Activated T-cell treated with anti-CD3 and anti-CD28 coated beads for 24 hours (primary cell): ENCODE results near the gene AKR1B1.
"Not testable (repeated sequence)": the region's sequence is repeated elsewhere in the genome, so short reads cannot be mapped to it uniquely, and the experiment has no call there.

ENCODE experiments used
- DNase-seq: peaks from one replicate; pipeline ENCODE4 v3.0.0-alpha.2; 2020; ENCODE audit warnings: low read depth

The AKR1B1 gene

DNA sequence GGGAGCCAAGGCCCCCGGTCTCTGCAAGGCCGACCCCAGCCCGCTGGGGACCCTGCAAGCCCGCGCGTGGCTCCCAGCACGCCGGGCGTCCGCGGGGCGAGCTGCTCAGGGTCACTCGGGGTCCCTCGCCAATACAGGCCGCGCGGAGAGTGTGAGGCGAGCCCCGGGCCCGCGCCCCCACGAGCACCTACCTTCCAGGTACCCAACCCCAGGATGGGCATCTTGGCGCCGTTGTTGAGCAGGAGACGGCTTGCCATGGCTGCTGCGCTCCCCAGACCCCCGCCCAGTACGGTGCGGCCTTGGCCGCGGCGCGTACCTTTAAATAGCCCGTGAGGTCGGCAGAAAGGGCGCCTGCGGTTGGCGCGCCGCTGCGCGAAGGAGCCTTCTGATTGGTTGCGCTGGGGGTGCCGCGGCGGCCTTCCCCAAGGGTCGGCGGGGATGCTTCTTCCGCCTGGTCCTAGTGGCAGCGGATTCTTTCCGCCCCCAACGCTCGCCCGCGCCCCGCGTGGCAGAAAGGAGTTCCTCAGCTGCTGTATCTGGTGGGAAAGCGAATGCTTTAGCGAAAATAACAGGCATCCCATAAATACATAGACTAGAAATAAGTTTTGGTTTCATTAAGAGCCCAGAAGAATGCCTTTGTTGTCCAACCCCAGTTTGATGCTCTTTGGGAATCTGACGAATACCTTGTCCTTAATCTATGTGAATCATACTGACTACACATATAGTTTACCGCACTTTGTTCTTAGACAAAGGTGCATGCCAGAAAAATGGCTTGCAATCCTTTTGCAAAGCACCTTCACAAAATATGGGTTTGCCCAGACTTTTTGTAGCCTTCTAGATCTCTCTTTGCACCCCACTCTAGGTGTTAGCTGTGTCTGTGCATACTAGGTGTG, at the start of gene AKR1B1:
Gene AKR1B1, minus strand, starts transcription at position 295 of the 893 bp plus-strand sequence. Its CDS starts 38 bp downstream, at position 257.
- peak; percentile 85 for DNase-seq

DNA sequence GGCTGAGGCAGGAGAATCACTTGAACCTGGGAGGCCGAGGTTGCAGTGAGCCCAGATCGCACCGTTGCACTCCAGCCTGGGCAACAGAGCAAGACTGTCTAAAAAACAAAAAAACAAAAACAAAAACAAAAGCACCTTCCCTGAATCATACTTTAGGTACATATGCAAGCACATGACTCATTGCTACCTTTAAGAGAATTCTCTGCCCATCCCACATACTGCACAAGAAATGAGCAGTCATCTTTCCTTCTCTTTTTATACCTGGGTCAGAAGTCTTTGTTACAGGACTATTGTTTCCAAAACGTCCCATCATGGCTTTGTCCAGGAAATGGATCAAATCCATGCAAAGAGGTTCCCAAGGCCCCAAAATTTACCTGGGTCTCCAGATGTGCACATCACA, 47.0 kb upstream of the AKR1B1 start:
- no peak for DNase-seq

DNA sequence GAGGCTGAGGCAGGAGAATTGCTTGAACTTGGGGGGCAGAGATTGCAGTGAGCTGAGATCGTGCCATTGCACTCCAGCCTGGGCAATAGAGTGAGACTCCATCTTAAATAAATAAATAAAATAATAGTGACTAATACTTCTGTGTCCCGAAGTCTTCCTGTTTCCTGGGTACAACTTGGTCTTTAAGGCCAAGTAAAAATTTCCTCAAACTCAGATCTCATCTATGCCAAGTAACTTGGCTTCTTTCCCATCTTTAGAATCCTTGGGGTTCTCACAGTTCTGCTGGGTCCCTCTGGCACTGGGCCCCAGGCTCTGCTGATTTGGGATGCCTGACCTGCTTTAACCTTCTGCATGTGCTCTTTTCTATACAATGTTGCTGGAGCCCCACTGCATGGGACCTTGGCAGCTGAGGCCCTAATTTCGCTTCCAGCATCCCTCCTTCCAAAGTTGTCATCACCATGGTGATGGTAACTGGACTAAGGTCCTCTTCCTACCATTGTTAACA, 45.8 kb upstream of the AKR1B1 start:
- DNase-seq = no peak

DNA sequence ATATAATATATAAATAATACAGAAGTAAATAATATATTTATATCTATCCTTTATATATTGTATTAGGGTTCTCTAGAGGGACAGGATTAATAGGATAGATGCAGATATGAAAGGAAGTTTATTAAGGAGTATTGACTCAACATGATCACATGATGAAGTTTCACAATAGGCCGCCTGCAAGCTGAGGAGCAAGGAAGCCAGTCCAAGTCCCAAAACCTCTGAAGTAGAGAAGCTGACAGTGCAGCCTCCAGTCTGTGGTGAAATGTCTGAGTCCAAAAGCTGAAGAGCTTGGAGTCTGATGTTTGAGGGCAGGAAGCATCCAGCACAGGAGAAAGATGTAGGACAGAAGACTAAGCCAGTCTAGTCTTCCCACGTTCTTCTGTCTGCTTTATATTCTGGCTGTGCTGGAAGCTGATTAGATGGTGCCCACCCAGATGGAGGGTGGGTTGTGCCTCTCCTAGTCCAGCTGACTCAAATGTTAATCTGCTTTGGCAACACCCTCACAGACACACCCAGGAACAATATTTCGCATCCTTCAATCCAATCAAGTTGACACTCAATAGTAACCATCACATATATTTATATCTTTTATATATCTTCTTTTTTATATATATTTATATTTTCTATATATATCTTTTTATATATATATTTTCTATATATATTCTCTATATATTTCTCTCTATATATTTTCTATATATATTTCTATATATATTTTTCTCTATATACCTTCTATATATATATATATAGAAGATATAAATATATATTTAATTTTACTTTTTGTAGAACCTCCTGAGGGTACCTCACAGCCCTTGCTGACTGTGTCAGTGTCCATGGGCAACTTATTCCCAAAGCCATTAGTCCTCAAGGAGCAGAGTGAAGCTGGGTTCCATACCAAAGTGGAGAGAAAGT, 43.8 kb upstream of the AKR1B1 start:
- no peak for DNase-seq

DNA sequence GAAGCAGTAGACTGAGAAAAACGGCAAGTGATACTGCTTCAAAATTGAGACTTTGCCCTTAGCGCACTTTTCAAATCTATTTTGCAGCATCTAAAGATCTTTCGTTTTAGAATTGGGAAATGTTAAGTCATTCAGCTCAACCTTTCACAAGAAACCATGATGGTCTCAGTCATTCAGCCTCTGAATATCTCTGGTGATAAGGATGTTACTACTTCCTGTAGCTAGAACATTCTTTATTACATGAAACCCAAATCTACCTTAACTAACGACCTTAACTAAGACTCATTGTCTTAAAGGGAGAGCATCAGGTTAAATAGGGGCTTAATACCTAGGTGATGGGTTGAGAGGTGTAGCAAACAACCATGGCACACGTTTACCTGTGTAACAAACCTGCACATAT, 42.1 kb upstream of the AKR1B1 start:
- DNase-seq = no peak

DNA sequence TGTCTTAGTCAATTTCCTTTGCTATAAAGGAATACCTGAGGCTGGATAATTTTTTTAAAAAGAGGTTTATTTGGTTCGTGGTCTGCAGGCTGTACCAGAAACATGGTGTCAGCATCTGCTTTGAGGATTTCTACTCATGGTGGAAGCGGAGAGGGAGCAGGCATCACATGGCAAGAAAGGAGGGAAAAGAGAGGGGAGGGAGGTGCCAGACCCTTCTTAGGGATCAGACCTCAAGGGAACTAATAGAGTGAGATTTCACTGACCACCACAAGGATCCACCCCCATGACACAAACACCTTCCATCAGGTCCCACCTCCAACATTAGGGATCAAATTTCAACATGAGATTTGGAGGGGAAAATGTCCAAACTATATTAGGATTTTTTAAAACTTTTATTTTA, 41.5 kb upstream of the AKR1B1 start:
- no peak for DNase-seq

DNA sequence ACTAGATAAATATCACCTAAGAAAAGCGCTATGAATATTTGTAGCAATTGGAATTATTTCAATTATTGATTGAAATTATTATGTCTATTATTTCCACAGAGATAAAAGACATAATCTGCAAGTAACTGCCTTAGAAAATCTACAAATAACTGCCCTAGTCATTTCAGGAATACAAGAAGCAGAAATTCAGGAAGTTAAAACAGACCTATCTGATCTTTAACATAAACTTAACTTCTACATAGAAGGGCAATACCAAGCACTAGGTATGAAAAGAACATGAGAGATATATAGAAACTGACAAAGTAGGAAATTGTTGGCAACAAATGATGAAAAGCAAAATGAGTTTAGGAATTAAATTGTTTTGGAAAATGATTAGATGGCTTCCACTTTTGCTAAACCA, 36.6 kb upstream of the AKR1B1 start:
- no peak for DNase-seq

DNA sequence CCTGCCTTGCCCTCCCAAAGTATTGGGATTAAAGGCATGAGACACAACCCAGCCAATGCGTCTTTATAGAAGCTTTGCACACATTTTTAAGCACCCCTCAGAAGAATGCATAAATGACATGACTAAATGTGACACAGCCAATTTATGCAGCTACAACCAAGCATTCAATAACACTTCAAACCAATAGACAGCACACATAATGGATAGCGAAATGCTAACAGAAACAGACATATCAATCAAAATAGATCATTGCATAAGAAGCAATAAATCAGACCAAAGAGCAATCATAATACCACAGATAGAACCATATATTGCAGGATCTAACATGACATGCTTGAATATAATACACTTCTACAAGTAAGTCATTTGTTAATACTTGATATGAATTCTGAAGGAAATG, 34.2 kb upstream of the AKR1B1 start:
- DNase-seq = no peak

DNA sequence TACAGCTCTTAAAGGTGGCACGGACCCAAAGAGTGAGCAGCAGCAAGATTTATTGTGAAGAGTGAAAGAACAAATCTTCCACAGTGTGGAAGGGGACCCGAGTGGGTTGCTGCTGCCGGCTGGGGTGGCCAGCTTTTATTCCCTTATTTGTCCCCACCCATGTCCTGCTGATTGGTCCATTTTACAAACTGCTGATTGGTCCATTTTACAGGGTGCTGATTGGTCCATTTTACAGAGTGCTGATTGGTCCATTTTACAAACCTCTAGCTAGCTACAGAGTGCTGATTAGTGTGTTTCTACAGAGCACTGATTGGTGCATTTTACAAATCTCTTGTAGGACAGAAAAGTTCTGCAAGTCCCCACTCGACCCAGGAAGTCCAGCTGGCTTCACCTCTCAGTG, 28.8 kb upstream of the AKR1B1 start:
- DNase-seq = not testable (repeated sequence)

DNA sequence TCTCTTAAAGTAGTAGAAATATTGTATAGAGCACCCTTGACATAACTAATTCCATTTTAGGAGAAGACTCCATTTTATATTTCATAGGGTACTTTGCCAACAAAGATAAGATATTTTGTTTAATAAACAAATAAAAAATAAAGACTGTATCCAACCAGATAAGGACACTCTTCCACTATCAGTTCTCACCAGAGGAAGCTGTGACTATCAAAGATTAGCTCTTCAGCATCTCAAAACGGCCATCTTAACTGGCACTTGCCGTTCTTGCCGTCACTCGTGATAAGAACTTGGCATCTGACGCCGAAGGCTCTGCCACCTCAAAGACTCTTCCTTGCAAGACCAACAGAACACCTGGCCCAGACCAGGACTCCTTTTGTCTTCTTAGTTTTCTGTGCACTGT, 26.3 kb upstream of the AKR1B1 start:
- no peak for DNase-seq

DNA sequence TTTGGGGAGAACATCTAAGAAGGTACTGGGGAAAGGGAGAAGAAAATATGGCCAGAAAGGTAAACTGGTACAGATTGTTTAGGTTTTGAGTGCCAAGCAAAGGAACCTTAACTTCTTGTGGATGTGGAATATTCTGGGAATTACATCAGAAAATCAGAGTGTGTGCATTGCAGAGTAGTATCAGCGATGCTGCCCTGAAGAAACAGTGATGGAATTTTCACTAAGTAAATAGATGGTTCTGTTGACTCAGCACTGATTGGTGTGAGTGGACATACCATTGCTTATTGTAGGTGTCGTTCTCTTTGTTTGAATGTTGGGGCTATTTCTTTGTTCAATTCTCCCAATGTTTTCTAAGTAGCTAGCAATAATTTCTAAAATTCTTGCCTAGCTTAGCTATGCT, 24.4 kb upstream of the AKR1B1 start:
- no peak for DNase-seq

DNA sequence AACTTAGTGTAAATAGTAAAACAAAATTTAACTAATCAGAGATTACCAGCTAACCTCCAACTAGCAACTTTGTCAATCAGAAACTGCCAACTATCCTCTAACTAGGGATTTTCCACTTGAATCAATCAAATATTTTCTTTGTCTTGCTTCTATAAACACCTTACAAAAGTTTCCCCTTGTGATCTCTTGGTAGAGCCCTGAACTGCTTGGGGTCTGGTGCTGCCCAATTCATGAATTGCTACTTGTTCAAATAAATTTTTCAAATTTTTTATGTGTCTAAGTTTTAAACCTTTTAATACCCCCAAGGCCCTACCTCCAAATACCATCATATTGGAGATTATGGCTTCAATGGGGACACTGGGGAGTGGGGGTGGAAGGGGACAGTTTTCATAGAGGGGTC, 24.0 kb upstream of the AKR1B1 start:
- DNase-seq = no peak

DNA sequence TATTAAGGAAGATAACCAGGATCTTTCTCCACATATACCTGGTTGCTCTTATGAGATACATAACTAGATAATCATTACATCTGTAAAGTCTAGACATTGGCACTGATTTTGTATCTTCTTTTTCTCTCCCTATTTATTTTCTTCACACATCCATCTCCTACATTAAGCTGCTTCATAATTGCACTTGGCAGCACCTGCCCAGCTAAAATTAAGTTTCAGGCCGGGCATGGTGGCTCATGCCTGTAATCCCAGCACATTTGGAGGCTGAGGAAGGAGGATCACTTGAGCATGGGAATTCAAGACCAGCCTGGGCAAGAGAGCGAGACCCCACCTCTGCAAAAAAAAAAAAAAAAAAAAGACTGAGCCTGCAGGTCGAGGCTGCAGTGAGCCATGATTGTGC, 22.3 kb upstream of the AKR1B1 start:
- no peak for DNase-seq

DNA sequence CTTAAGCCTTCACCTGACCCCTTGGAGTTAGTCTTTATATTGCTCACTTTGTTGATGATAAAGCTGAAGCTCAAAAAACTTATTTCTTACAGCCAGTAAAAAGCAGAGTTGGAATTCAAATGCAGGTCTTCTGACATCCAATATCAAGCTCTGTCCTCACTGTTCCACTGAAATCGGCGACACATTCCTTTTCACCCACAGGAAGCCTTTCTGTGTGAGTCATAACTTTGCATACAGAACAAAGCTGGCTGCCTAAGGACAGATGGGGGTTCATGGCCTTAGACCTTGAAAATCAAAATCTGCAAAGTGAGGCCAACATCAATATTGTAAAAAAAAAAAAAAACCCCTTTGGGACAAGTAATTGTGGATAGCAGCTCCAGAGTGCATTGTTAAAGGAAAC, 21.8 kb upstream of the AKR1B1 start:
- DNase-seq = no peak

DNA sequence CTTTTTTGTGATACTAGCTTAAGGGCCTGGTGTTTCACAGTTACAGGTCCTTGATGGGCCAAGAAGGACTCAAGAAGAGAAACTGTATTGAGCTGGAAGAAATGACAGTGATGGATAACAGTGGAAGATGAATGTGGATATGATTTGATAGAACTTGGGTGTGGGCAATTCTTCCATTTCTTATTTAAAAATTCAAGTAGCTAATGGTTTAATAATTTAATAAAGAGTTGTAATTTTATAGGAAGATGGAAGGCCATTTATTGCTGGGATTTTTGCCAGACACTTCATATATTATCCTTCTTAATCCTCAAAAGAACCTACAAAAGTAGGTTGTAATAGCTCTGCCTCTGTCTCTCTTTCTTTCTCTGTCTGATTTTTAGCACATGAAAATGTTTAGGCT, 21.3 kb upstream of the AKR1B1 start:
- no peak for DNase-seq

DNA sequence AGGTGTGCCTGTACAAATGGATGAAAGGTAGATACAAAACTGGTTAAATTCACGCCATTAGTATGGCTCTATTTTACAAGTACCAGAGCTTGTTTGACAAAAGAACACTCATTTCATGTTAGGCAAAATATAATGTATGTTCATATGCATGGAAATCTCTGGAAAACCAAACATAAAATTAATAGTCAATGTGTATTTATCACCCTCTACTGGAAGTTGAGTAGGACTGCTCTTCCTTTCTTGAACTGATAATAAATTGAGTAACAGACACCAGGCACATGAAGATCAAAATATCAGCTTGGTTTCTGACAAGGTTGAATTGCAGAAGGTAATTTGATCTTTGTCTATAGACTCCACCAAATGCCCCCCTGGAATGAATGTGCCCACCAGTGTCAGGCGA, 19.8 kb upstream of the AKR1B1 start:
- no peak for DNase-seq

DNA sequence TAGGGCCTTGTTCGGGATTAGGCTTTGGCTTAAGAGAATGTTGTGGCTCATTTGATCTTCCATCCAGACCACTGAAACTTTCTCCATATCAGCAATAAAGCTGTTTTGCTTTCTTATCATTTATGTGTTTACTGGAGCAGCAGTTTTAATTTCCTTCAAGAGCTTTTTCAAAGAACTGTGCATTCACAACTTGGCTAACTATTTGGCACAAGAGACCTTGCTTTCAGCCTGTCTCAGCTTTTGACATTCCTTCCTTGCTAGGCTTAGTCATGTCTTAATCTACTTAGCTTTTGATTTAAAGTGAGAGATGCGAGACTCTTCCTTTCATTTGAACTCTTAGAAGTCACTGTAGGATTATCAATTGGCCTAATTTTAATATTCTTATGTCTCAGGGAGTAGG, 19.1 kb upstream of the AKR1B1 start:
- no peak for DNase-seq

DNA sequence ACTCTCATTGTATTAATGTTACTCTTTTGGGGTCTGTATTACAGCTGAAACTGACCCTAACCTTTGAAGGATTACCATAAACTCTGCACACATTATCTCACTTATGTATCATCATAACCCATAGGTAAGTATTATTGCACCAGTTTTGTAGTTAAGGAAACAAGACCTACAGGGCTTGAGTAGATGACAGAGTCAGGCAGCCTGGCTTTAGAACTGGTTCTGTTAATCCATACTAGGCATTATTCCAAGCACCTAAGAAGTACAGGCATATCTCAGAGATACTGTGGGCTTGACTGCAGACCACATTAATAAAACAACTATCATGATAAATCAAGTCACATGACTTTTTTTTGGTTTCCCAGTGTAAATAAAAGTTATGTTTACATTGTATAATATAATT, 17.1 kb upstream of the AKR1B1 start:
- no peak for DNase-seq

DNA sequence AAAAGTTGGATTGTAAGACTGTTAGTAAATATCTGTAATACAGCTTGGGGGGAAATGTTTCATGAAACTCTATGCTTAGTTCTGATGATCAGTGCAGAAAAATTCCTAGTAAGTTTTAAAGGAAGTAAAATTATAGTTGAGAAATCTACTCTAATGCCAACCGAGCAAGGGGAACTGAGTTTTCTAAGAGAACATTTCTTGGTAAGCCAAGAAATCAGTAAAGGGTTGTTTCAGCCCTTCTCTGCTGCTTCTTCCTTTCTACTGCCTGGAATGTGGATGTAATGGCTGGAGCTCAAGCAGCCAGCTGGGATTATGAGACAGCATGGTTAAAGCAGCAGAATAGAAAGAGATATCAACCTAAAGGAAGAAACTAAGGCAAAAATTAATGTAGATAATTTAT, 15.9 kb upstream of the AKR1B1 start:
- no peak for DNase-seq

DNA sequence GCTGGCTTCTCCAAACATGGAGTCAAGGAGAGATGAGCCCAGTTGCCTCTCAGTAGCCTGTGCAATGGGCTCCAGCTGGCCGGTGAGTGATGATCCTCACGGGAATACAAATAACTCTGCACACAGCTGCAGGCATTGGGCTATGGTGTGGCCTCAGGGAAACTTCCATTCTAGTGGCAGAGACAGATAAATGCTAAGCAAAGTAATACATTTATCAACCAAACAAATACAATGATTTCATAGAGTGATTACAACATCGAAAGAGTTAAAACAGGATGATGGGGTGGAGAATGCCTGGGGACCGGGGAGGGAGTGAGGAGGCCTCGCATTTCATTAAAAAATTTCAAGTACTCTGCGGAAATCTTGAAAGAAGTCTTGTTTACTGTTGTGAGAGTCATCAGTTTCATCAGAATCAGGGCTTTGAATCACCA, 15.0 kb upstream of the AKR1B1 start:
- DNase-seq = no peak

DNA sequence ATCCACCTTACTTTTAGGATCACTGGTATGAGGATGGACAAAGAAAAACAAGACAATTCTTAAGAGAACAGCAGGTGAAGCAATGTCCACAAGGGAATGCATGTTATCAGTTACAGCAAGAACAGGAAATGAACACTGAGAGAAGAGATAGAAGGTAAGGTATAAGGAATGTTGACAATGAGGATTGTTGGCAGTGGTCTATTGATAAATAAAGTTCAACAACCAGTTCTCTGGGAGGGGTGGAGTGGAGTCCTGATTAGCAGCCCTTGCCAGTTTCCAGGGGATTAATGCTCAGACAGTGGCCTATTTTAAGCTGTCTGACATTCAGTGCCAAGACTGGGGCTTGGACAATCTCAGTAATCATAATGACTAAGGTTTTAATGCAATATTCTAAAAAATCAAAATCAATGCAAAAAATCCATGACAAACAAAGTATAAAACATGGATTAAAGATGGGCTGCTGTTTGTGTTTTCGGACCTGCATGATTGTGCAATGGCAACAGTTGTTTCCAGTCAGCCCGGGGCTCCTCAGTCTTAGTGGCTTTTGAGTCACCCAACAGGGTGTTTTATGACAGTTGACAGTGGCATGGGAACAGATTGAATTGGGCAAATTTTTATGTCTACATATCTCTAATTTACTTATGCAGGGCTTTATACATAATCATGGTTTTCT, 13.8 kb upstream of the AKR1B1 start:
- DNase-seq = no peak

DNA sequence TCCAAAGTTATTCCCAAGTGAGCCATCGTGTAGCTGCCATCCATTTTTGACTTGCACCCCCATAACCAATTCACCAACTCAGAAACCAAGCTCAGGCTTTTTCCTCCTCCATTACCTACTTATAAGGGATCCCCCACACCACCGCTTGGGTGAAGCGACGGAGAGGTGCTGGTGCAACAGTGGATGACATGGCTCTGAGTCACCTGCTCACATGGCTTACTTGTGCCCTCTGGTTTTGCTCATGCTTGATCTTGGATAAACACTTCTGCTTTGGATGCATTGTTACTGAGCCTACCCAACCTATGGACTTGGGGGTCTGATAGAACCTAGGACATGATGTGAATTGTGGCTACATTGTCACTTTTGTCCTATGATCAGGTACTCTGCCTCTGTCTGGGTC, 12.0 kb upstream of the AKR1B1 start:
- DNase-seq = no peak
